Cardiac fibroblast (primary cell): Measurements from ENCODE around the gene TIGD3.

Source experiments
- DNase-seq, 2 donors: peaks; one replicate each; pipeline versions ENCODE4 v3.0.0 to v3.0.0-alpha.2; 2010; ENCODE audit warnings: low read depth in 2 of 2
- H3K4me3 ChIP-seq, 2 donors: replicated peaks in 1 of 2; 1 replicate in 1 of 2; 2 replicates in 1 of 2; pipeline ENCODE4 v1.5.1; 2011; ENCODE audit warnings: low read depth in 2 of 2, low read length in 2 of 2, mild to moderate bottlenecking in 2 of 2, moderate library complexity in 1 of 2
- CTCF ChIP-seq: IDR thresholded peaks from one replicate; pipeline ENCODE4 v1.5.1; 2011; ENCODE audit warnings: low read depth, mild to moderate bottlenecking, low read length, inconsistent platforms

The TIGD3 gene

GRCh38 chr11:65310736-65311135 is 43.8 kb upstream of the TIGD3 start:
- peak; percentile 60 to 73 for DNase-seq
- TF ChIP-seq CTCF = no peak
- no peak overlapping the region for H3K4me3 ChIP-seq

GRCh38 chr11:65311170-65311678 is 43.3 kb upstream of the TIGD3 start:
- DNase-seq = peak; percentile 82 to 91
- H3K4me3 ChIP-seq = no peak overlapping the region
- no peak for TF ChIP-seq CTCF

GRCh38 chr11:65314501-65315203 is 39.9 kb upstream of the TIGD3 start, which contains the start of gene CDC42EP2:
Gene CDC42EP2, plus strand, starts transcription at chr11:65314866. Its CDS starts 6,033 bp downstream, at chr11:65320899.
- peak within 1 kb of the TSS; percentile 97 to 100 for H3K4me3 ChIP-seq
- DNase-seq = peak; percentile 86 to 92
- no peak for TF ChIP-seq CTCF

- TF ChIP-seq CTCF = peak; percentile 71
- DNase-seq = peak; percentile 77 to 82
- peak overlapping the region; percentile 97 to 100 for H3K4me3 ChIP-seq
Measured at GRCh38 chr11:65315204-65315865, 39.2 kb upstream of the TIGD3 start.

- DNase-seq = no peak
- no peak for TF ChIP-seq CTCF
Measured at GRCh38 chr11:65315866-65316226, 38.7 kb upstream of the TIGD3 start.

GRCh38 chr11:65316227-65317024 is 38.1 kb upstream of the TIGD3 start:
- TF ChIP-seq CTCF = no peak
- peak overlapping the region; percentile 97 to 100 for H3K4me3 ChIP-seq
- DNase-seq = peak; percentile 91 to 98

More at GRCh38 chr11:65315866-65316226, 38.7 kb upstream of the TIGD3 start:
- peak overlapping the region; percentile 97 to 100 for H3K4me3 ChIP-seq
